Psoas muscle (tissue), 8 donors: ENCODE results near the gene KCNMA1. TPM values are rescaled to one million over a fixed set of nuclear protein-coding genes. Genes with fewer than 3 reads are reported as not detected.

ENCODE experiments used
- ATAC-seq, 4 donors: fragments of 200-7000 bp; cut with Tn5 transposase; one replicate each; pipeline ENCODE4 v1.9.1; 2020; ENCODE audit warnings: moderate library complexity in 3 of 4, mild to moderate bottlenecking in 2 of 4
- DNase-seq, 2 donors: peaks; one replicate each; pipeline ENCODE4 v3.0.0-alpha.2; 2020
- H3K27ac ChIP-seq: fragments of 200-600 bp; one replicate; pipeline ENCODE4 v1.8.0; 2022
- H3K27me3 ChIP-seq, 3 donors: fragments of 200-600 bp in 1 of 3; one replicate each; pipeline versions ENCODE4 v1.6.1 to v1.8.0; 2013 to 2022; ENCODE audit warnings: low read length in 2 of 3, mild to moderate bottlenecking in 2 of 3, moderate library complexity in 1 of 3; ENCODE audit not compliant: insufficient read depth in 3 of 3
- H3K36me3 ChIP-seq, 2 donors: fragments of 200-600 bp in 1 of 2; one replicate each; pipeline versions ENCODE4 v1.6.1 to v1.8.0; 2013 to 2022; ENCODE audit warnings: low read depth in 1 of 2, mild to moderate bottlenecking in 1 of 2, moderate library complexity in 1 of 2; ENCODE audit not compliant: insufficient read depth in 1 of 2
- H3K4me1 ChIP-seq: fragments of 200-600 bp; one replicate; pipeline ENCODE4 v1.8.0; 2022
- H3K4me3 ChIP-seq: fragments of 200-600 bp; one replicate; pipeline ENCODE4 v1.8.0; 2022; ENCODE audit warnings: mild to moderate bottlenecking
- H3K9me3 ChIP-seq: fragments of 200-600 bp; one replicate; pipeline ENCODE4 v1.8.0; 2022
- WGBS, 3 donors: extraction: QIAGEN DNeasy Blood & Tissue Kit; methylation state at CpG; one replicate each; pipeline versions ENCODE4 v1.1.6 to v1.1.7; 2013; 5-methylcytosine and 5-hydroxymethylcytosine counted together
- intact Hi-C, 2 donors: fragments of 100-400 bp; cut with DNase I; formaldehyde crosslinking; loops; one replicate each; pipeline versions ENCODE4 v1.11.0 to v1.14.2; 2022
- polyA plus RNA-seq, 3 donors: library from polyadenylated mRNA; stranded (reverse); fragments of 200-250 nt; gene quantifications; one replicate each; pipeline ENCODE4 v1.2.3, GENCODE V29; 2013
- total RNA-seq, 4 donors: library from RNA; stranded (reverse); fragmentation: NEBNext Ultra II Directional in 2 of 4; extraction: Animal tissue kit (Norgen Biotek cat#: 25700) in 2 of 4; gene quantifications; one replicate each; pipeline versions ENCODE4 v1.2.1 to v1.2.4, GENCODE V29; 2021 to 2023
- TF ChIP-seq, protein P1 (sequence below): fragments of 200-600 bp; IDR thresholded peaks from one replicate; pipeline ENCODE4 v1.8.0; 2022; ENCODE audit warnings: antibody characterized with exemption
- donor health status: healthy with polysubstance abuse.
- donor health status: DM: no; HTN: no; CAD: no; lungs with moderate emphysema.
- donor health status: Bipolar disorder and iron deficiency.
- donor health status: healthy.
- donor health status: DM: yes; HTN: yes; CAD: no.
- donor health status: DM: no; HTN: no; CAD: no.
- donor health status: DM: no; HTN: no; CAD: no.
- donor health status: DM: yes; HTN: yes; CAD: no.

The KCNMA1 gene
- total and polyA plus RNA-seq, 7 donors: 7.9 to 53.0 (median 41.9) TPM

GRCh38 chr10:77638321-77639101, 903 bp upstream of the KCNMA1 start:
- peaks cover 0 to 17% (median 3%) of the 10 kb centered on the region in 3 donors for H3K27me3 ChIP-seq
- 8 to 11% (median 10%) methylated on average over 42 to 56 of the region's 56 CpGs for WGBS, 3 donors
- H3K36me3 ChIP-seq: no peaks in the 10 kb centered on the region
- peak; percentile 52 to 83 for DNase-seq
- peak overlapping the region; percentile 81 for H3K4me3 ChIP-seq
- H3K4me1 ChIP-seq: peaks cover 8% of the 10 kb centered on the region
- no peaks in the 10 kb centered on the region for H3K9me3 ChIP-seq
- intact Hi-C loops: loop anchor here in 1 of 2 donors (5.0 kb wide), 1 partner anchor 46 kb away; no protein-coding TSS in a partner anchor
- peak; percentile 79 to 88 (median 80) for ATAC-seq
- TF ChIP-seq, protein P1, sequence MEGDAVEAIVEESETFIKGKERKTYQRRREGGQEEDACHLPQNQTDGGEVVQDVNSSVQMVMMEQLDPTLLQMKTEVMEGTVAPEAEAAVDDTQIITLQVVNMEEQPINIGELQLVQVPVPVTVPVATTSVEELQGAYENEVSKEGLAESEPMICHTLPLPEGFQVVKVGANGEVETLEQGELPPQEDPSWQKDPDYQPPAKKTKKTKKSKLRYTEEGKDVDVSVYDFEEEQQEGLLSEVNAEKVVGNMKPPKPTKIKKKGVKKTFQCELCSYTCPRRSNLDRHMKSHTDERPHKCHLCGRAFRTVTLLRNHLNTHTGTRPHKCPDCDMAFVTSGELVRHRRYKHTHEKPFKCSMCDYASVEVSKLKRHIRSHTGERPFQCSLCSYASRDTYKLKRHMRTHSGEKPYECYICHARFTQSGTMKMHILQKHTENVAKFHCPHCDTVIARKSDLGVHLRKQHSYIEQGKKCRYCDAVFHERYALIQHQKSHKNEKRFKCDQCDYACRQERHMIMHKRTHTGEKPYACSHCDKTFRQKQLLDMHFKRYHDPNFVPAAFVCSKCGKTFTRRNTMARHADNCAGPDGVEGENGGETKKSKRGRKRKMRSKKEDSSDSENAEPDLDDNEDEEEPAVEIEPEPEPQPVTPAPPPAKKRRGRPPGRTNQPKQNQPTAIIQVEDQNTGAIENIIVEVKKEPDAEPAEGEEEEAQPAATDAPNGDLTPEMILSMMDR: no peak
- H3K27ac ChIP-seq: peak overlapping the region; percentile 78

- Histone ChIP-seq H3K9me3 (no peaks in the 10 kb centered on the region), H3K27ac (peak overlapping the region; percentile 63), H3K4me1 (peaks cover 8% of the 10 kb centered on the region), H3K36me3 (no peaks in the 10 kb centered on the region), H3K4me3 (peak overlapping the region; percentile 81), H3K27me3 (peaks cover 0 to 17% (median 3%) of the 10 kb centered on the region in 3 donors)
- TF ChIP-seq, protein P1: no peak
- DNase-seq (peak in 1 of 2 donors; percentile 16), ATAC-seq (peak in 3 of 4 donors; percentile 2 to 30 (median 25))
- WGBS, 3 donors: 1 to 2% (median 1%) methylated on average over 39 to 53 of the region's 53 CpGs
- intact Hi-C loops: loop anchor here in 1 of 2 donors (5.0 kb wide), 1 partner anchor 45 kb away; no protein-coding TSS in a partner anchor
Measured at GRCh38 chr10:77636967-77637531, 559 bp downstream of the KCNMA1 start.

GRCh38 chr10:77636282-77636966, 1.2 kb downstream of the KCNMA1 start:
- TF ChIP-seq, protein P1: no peak
- peaks cover 9% of the 10 kb centered on the region for H3K4me1 ChIP-seq
- intact Hi-C loops: loop anchor here in 1 of 2 donors (5.0 kb wide), 1 partner anchor 44 kb away; no protein-coding TSS in a partner anchor

DNA sequence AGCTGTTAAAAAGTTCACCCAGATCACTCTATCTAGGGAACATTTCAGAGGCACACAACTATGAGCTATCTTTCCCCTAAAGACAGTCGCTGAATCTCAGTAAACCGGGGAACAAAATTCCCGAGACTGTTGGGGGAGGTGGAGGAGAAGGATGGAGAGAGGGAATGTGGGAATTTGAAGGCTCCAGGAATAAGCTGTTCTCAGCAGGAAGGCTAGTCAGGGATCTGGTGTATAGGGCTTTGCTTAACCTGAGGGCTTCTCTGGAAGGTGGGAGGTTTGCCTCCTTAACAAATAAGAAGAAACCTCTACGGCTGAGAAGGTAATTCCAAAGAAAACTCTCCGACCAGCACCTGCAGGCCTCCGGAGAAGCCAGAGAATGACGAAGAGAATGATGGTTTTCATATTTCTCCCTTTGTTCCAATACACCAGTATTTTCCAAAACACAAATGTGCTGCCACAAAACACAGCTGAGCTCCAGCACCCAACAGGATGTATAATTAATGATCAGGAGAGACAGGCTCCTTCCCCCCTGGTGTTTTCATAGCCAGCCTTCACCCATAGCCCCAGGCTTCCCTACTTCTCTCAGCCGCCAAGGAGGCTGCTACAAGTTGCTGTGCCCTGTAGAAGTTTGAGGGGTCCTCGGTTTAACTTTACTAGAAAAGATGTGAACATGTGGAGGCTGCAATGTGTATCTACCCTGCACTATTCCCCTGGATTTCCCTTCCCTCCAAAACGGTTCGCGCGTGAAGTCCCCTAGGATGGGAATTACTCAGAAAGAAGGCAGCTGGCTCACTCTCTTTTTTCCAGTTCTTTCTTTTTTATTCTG, 2.0 kb downstream of the KCNMA1 start:
- Histone ChIP-seq H3K27ac (no peak overlapping the region), H3K4me1 (peaks cover 12% of the 10 kb centered on the region), H3K4me3 (peak overlapping the region; percentile 81), H3K9me3 (no peaks in the 10 kb centered on the region), H3K27me3 (peaks cover 0 to 17% (median 3%) of the 10 kb centered on the region in 3 donors), H3K36me3 (no peaks in the 10 kb centered on the region)
- TF ChIP-seq, protein P1: no peak
- WGBS, 3 donors: 53 to 61% (median 55%) methylated on average over 13 of the region's 13 CpGs
- intact Hi-C loops: loop anchor here in 1 of 2 donors (5.0 kb wide), 1 partner anchor 43 kb away; no protein-coding TSS in a partner anchor
- DNase-seq (no peak), ATAC-seq (no peak)

More at GRCh38 chr10:77636282-77636966, 1.2 kb downstream of the KCNMA1 start:
- peak overlapping the region; percentile 81 for H3K4me3 ChIP-seq
- ATAC-seq (peak in 1 of 4 donors; percentile 17), DNase-seq (no peak)
- WGBS, 3 donors: 17 to 35% (median 20%) methylated on average over 39 to 41 of the region's 41 CpGs
- H3K36me3 ChIP-seq: no peaks in the 10 kb centered on the region
- no peaks in the 10 kb centered on the region for H3K9me3 ChIP-seq
- H3K27ac ChIP-seq: no peak overlapping the region
- peaks cover 0 to 17% (median 3%) of the 10 kb centered on the region in 3 donors for H3K27me3 ChIP-seq
